HuH-7 (cell line): ENCODE measurements around the gene PPP3R2.
A peak's percentile ranks its signal among the peaks of the same experiment; 100 is the strongest.
"Not testable (repeated sequence)": the region's sequence is repeated elsewhere in the genome, so short reads cannot be mapped to it uniquely, and the experiment has no call there.

ENCODE experiments used
- DNase-seq: peaks from one replicate; pipeline ENCODE4 v3.0.0; 2011; ENCODE audit warnings: low spot score

PPP3R2 gene

GRCh38 chr9:101587332-101588043, 7.3 kb downstream of the PPP3R2 start:
- no peak for DNase-seq

DNA sequence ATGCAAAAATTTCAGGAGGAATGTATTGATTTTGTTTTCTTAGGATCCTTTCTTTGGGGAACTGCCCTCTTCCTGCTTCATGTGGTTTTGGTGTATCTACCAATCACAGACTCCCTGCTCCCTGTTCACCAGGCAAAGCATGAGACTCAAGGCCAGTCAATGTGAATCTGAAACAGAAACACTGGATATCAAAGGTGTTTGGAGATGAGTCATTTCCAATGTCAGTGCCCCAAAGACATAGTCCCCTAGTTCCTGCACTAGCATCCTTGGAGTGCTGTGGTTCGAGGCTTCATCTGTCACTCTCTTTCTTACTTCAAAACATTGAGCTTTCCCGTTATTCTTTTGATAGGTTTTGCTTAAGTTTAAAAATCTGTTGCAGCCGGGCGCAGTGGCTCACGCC, 8.1 kb downstream of the PPP3R2 start:
- no peak for DNase-seq

DNA sequence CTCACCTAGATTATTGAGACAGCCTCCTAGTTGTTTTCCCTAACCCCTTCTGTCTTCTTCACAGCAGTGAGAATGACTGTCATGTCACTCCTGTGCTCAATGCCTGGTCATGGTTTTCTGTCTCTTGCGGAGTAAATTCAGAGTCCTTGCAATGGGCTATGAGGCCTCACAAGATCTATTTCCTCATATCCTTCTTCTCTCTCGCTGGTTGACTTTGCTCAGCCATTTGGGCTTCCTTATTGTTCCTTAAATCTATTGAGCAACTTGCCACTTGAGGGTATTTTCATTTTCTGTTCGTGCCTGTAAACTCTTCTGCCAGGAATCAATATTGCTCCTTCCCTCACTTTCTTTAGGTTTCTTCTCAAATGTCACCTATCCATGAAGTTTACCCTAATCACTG, 9.0 kb downstream of the PPP3R2 start:
- DNase-seq, result no peak

DNA sequence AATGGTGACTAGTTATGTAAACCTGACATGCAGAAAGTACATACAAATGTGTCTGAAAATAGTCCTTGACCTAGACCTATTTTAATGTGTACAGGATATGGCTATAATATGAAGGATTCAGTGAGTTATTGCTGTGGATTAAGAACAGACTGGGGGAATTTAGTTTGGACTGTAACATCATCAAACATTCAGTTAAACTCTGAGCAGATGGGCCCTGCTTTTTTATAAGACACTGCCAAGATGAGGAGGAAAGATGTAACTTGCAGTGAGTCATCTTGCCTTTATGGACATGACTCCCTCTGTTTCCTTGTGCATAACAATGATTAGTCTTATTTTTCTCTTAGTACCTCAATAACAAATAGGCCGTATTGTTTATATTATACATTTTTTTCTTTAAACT, 12.2 kb downstream of the PPP3R2 start:
- DNase-seq, result no peak

DNA sequence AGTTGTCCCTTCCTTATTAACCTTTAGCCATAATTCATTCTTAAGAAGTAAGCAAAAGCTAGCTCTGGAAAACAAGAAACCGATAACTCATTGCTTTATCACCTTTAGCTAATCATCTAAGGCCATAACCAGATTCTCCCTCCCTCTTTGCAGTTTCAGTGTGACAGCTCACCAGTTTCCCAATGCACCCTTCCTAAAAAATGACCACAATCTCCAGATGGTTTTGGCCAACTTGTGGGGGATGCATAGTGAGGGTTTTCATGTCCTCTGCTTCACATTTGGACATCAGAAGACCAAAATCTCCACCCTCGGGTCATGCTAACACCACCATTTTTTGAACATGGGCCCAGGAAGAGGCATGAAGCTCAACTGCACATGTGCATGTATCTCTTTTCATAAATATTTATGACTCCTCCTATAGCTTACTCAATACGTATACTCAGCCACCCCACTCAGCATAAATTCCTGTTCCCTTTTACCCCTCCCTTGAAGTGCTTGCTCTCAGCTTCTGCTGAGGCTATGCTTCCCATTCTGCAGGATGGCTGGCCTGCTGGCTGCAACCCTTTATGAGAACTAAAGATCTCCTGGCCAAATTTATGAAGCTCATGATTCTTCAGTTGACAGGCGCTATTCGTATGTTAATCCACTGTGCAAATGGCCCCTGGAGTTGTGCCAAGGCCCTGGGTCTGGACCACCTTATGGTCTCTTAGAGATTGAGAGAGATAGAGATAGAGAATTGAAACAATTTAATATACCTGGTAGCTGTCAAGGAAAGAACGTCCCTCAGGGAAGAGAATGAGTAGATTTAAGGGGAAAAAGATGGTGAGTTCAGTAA, 14.8 kb downstream of the PPP3R2 start:
- DNase-seq, result no peak

DNA sequence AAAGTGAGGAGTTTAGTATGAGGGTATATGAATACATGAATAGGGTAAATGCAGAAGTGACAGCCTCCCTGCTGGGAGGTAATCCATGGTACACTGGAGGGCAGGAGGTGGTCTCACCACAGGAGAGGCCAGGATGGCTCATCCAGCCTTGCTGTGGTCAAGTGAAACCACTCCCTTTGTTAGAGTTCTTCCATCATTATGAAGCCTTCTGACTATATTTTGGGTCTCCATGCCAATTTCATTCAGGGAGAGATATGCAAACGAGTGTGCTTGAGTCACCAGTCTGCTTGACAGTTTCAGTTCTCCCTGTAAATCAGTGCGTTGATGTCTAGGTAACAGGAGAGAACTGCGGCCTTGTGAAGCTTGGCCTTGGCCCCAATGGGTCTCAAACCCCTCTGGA, 16.4 kb downstream of the PPP3R2 start:
- DNase-seq, result no peak

DNA sequence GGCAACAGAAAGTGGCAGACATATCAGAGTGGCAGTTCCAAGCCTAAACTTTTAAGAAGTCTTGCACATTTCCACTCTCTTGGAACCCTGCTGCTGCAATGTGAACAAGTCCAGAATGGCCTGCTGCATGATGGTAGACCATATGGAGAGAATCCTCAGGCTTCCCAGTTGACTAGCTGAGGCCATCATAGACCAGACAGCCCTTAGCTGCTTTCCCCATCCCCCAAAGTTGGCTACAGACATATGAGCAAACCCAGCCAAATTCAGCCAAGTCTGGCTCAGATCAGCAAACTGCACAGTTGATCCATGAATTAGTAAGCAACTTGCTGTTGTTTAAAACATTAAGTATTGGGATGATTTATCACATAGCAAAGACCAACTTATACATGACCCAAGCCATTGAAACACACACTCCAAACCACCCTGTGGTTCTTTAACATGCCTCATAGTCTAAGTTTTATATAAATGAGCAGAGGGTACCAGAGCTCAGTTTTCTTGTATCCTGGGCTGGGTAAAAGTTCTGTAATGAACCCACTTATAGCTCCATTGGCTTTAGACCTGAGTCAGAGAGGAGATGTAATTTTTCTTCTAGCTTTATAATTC, 19.9 kb downstream of the PPP3R2 start:
- DNase-seq, result no peak

- no peak for DNase-seq
Measured at GRCh38 chr9:101572316-101572715, 22.5 kb downstream of the PPP3R2 start.

GRCh38 chr9:101571114-101571513, 23.7 kb downstream of the PPP3R2 start:
- DNase-seq, result no peak

DNA sequence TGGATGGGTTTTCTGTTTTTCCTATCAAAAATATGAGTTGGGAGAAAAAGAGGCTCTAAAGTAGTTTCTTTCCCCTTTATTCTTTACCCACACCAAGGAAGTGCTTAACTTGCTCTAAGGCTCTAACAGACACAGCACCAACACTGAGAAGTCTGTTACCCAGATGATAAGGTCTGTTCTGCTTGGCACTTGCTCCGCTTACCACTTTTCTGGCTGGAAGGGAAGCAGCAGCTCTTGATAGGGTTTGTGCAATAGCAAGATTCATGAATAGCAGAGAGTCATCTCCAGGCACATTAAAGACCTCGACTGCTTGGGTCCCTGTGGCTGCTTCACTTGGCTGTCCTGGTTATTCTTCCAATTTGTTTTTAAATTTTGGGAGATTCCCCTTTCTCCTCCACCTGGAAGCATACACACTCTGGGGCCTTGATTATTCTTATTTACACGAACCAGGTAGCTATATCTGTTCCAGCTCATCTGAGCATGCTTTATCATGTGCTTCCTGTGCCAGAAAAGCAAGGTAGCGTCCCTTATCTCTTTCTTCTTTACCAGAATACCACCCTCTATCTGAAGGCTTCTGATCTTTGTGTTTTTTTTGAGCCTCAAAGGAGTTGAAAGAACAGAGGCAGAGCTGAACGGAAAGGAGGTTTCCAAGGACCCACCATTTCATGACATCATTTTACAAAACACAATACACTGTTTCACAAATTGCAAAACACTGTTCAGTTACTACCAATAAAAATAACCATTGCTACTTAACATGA, 24.8 kb downstream of the PPP3R2 start:
- no peak for DNase-seq

GRCh38 chr9:101567725-101568350, 26.9 kb downstream of the PPP3R2 start:
- DNase-seq, result no peak

- peak; percentile 22 for DNase-seq
Measured at GRCh38 chr9:101566904-101567724, 27.7 kb downstream of the PPP3R2 start.

DNA sequence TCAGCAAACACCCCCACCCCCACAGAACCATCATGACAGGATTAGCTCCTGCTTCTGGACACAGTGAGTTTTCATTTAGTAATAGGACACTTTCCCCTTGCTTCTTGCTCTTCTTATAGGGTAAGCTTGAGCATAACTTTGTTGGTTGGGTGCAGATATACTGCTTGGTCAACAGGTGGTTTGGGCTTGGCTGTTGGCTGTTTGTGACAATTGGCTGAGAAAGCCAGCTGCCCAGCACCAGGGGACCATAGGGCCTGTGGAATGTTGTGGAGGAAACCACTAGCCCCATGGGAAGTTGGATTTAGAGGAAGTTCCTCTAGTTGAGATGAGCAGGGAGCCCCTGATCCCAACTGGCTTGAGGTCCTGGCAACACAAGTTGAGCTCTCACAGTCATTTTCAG, 30.5 kb downstream of the PPP3R2 start:
- DNase-seq, result no peak

DNA sequence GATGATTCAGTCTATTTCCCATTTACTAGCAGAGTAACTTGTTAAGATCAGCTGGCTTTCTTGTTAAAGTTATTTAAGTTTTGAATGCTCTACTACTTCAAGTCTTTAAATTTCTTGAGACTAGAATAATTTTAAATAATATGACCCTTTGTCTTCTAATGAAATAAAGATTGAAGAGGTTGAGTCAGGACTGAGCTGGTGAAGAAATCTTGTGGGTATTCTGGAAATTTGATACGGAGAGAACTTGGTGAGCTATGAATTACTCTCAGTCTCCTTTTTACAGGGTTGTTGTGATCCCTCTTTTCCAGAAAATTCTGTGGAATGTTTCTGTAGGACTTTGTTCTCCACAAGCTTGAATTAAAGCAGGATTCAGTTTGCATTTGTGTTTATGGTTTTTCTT, 31.8 kb downstream of the PPP3R2 start:
- no peak for DNase-seq

GRCh38 chr9:101561740-101562139, 33.0 kb downstream of the PPP3R2 start:
- no peak for DNase-seq

DNA sequence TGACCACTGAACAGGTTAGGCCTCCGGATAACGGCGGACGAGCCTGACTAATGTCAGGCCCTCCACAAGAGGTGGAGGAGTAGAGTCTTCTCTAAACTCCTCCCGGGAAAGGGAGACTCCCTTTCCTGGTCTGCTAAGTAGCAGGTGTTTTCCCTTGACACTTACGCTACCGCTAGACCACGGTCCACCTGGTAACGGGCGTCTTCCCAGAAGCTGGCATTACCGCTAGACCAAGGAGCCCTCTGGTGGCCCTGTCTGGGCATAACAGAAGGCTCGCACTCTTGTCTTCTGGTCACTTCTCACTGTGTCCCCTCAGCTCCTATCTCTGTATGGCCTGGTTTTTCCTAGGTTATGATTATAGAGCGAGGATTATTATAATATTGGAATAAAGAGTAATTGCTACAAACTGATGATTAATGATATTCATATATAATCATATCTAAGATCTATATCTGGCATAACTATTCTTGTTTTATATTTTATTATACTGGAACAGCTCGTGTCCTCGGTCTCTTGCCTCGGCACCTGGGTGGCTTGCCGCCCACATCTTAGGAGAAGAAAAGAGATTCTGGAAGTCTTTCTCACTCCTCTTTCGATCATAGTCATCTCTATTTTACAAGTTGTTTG, 45.2 kb downstream of the PPP3R2 start:
- DNase-seq, result not testable (repeated sequence)

DNA sequence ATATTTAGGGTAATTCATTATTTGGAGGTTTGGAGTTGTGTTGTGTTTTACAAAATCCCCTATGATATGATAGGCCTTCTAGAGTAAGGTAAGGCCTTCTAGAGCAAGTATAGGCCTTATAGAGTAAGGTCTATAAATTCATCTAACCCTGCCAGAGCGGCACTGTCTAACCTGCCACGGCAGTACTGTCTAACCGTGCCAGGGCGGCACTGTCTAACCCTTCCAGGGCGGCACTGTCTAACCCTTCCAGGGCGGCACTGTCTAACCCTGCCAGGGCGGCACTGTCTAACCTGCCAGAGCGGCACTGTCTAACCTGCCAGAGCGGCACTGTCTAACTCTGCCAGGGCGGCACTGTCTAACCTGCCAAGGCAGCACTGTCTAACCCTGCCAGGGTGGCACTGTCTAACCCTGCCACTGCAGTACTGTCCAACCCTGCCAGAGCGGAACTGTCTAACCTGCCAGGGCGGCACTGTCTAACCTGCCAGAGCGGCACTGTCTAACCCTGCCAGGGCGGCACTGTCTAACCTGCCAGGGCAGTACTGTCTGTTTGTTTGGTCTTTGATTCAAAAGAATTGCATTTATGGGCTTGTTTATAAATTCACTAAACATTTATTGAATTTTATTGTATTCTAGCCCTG, 51.6 kb downstream of the PPP3R2 start:
- no peak for DNase-seq
